RWPE1 (cell line): Measurements from ENCODE around the gene ADAMTS16.

ENCODE experiments used
- CTCF ChIA-PET: fragments of 350-600 bp; sonication (Branson Sonifier 250); formaldehyde crosslinking; extraction: SDS; loops from one replicate; lab custom pipeline; 2021; lab: Yijun Ruan, JAX
- POLR2A ChIA-PET: fragments of 400-600 bp; formaldehyde crosslinking; extraction: SDS; loops from one replicate; lab custom pipeline; 2020; ENCODE audit warnings: antibody characterized with exemption; ENCODE audit not compliant: low non-redundant PET; lab: Yijun Ruan, JAX
- DNase-seq: peaks from one replicate; pipeline ENCODE4 v3.0.0; 2012; ENCODE audit warnings: low spot score
- H3K27ac ChIP-seq: fragments of 450-650 bp; 2 replicates; pipeline ENCODE4 v1.5.1; 2017
- TF ChIP-seq, protein P1 (sequence below): fragments of 450-650 bp; conservative IDR thresholded peaks from 2 replicates; pipeline ENCODE4 v1.5.1; 2017; ENCODE audit warnings: low read depth, mild to moderate bottlenecking

Gene ADAMTS16

DNA sequence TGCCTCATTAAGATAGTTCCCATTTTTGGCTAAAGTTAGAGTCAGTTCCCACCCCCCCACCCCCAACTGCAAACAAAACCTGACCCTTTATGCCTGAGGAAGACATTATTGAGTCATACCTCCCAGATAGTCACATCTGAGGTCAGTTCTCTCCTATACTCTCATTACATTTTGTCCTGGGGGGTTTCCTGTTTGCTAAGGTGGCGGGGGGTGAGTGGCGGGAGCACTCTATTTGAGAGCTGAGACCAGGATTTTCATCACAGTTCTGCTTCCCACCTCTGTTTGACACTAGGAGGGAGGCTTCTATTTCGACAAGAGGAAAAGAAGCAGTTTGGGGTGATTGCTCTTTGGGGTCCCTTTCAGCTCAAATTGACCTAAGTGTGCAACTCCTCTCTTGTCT lies 222.9 kb downstream of the ADAMTS16 start:
- H3K27ac ChIP-seq: no peak overlapping the region
- no peak for DNase-seq
- TF ChIP-seq, protein P1, sequence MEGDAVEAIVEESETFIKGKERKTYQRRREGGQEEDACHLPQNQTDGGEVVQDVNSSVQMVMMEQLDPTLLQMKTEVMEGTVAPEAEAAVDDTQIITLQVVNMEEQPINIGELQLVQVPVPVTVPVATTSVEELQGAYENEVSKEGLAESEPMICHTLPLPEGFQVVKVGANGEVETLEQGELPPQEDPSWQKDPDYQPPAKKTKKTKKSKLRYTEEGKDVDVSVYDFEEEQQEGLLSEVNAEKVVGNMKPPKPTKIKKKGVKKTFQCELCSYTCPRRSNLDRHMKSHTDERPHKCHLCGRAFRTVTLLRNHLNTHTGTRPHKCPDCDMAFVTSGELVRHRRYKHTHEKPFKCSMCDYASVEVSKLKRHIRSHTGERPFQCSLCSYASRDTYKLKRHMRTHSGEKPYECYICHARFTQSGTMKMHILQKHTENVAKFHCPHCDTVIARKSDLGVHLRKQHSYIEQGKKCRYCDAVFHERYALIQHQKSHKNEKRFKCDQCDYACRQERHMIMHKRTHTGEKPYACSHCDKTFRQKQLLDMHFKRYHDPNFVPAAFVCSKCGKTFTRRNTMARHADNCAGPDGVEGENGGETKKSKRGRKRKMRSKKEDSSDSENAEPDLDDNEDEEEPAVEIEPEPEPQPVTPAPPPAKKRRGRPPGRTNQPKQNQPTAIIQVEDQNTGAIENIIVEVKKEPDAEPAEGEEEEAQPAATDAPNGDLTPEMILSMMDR: no peak
- ChIA-PET POLR2A (no interaction called here), CTCF (interaction anchor here (0.7 kb wide), 1 partner anchor 33 kb away, joined by 3 read pairs; no protein-coding TSS in a partner anchor)

- ChIA-PET POLR2A (no interaction called here), CTCF (interaction anchor here (0.6 kb wide), 1 partner anchor 231 kb away, joined by 3 read pairs; no protein-coding TSS in a partner anchor)
- no peak overlapping the region for H3K27ac ChIP-seq
- TF ChIP-seq, protein P1: no peak
- DNase-seq: no peak
Observed at GRCh38 chr5:5364932-5365331, 224.8 kb downstream of the ADAMTS16 start.

GRCh38 chr5:5367739-5368138 lies 227.6 kb downstream of the ADAMTS16 start:
- TF ChIP-seq, protein P1: no peak
- no peak for DNase-seq
- CTCF ChIA-PET: no interaction called here
- POLR2A ChIA-PET: no interaction called here
- H3K27ac ChIP-seq: no peak overlapping the region

DNA sequence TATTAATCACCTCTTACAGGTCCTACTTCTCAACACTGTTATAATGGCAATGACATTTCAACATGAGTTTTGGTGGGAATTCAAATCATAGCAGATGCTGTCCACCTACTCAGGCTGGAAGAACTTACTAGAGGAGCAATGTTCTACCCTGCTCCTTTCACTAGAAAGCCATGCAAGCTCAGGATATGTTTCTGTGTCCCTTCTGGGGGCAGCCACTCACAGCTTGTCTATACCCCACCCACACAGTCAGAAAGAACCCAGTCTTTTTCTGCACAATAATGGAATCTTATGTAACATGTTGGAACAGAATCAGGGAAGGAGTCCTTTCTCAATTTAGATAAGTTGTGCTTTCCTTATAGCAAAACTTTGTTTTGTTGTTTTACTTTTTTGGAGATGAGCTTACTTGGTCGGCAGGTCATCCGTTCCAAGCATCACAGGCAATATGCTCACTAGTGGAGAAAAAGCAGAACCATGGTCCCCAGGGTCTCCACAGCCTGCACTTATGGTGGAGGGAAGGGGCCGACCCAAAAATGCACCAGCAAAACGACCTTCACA lies 229.0 kb downstream of the ADAMTS16 start:
- CTCF ChIA-PET: no interaction called here
- POLR2A ChIA-PET: no interaction called here
- DNase-seq: no peak
- H3K27ac ChIP-seq: no peak overlapping the region
- TF ChIP-seq, protein P1: no peak
